Choroid plexus epithelial cell (primary cell): ENCODE results near the gene CMAS.

ENCODE experiments used
- DNase-seq: peaks from one replicate; pipeline ENCODE4 v3.0.0-alpha.2; 2010; ENCODE audit warnings: low read depth
- H3K4me3 ChIP-seq: 2 replicates; pipeline ENCODE4 v1.5.1; 2011; ENCODE audit warnings: low read depth, mild to moderate bottlenecking, control low read depth, low read length, moderate library complexity
- TF ChIP-seq, protein P1 (sequence below): conservative IDR thresholded peaks from 2 replicates; pipeline ENCODE4 v1.5.1; 2011; ENCODE audit warnings: low read depth, mild to moderate bottlenecking, control low read depth, inconsistent platforms, low read length, moderate library complexity

CMAS gene

GRCh38 chr12:22103418-22103817, 57.4 kb downstream of the CMAS start:
- TF ChIP-seq, protein P1, sequence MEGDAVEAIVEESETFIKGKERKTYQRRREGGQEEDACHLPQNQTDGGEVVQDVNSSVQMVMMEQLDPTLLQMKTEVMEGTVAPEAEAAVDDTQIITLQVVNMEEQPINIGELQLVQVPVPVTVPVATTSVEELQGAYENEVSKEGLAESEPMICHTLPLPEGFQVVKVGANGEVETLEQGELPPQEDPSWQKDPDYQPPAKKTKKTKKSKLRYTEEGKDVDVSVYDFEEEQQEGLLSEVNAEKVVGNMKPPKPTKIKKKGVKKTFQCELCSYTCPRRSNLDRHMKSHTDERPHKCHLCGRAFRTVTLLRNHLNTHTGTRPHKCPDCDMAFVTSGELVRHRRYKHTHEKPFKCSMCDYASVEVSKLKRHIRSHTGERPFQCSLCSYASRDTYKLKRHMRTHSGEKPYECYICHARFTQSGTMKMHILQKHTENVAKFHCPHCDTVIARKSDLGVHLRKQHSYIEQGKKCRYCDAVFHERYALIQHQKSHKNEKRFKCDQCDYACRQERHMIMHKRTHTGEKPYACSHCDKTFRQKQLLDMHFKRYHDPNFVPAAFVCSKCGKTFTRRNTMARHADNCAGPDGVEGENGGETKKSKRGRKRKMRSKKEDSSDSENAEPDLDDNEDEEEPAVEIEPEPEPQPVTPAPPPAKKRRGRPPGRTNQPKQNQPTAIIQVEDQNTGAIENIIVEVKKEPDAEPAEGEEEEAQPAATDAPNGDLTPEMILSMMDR: no peak
- no peak for DNase-seq
- no peak overlapping the region for H3K4me3 ChIP-seq

- TF ChIP-seq, protein P1: no peak
- no peak for DNase-seq
- no peak overlapping the region for H3K4me3 ChIP-seq
Observed at GRCh38 chr12:22105542-22105941, 59.5 kb downstream of the CMAS start.

DNA sequence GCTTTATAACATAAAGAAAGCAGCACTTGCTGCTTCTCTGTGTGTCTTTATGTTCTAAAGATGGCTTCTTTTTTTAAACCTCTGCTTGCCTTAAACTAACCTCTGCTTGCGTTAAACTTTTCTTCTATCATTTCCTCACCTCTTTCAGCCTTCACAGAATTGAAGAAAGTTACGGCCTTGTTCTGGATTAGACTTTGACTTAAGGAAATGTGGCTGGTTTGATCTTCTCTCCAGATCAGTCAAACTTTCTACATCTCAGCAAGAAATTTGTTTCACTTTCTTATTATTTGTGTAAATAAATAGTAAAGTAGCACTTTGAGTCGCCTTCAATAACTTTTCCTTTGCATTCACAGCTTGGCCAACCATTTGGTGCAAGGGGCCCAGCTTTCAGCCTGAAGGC, 64.2 kb downstream of the CMAS start:
- no peak for DNase-seq
- H3K4me3 ChIP-seq: no peak overlapping the region
- TF ChIP-seq, protein P1: no peak
